Activated CD4-positive, alpha-beta T cell treated with anti-CD3 and anti-CD28 coated beads for 4 hours (primary cell): ENCODE measurements around the gene PRICKLE4.
A peak's percentile ranks its signal among the peaks of the same experiment; 100 is the strongest.

Experiments
- DNase-seq, 2 donors: peaks; one replicate each; pipeline ENCODE4 v3.0.0-alpha.2; 2020

The PRICKLE4 gene

DNA sequence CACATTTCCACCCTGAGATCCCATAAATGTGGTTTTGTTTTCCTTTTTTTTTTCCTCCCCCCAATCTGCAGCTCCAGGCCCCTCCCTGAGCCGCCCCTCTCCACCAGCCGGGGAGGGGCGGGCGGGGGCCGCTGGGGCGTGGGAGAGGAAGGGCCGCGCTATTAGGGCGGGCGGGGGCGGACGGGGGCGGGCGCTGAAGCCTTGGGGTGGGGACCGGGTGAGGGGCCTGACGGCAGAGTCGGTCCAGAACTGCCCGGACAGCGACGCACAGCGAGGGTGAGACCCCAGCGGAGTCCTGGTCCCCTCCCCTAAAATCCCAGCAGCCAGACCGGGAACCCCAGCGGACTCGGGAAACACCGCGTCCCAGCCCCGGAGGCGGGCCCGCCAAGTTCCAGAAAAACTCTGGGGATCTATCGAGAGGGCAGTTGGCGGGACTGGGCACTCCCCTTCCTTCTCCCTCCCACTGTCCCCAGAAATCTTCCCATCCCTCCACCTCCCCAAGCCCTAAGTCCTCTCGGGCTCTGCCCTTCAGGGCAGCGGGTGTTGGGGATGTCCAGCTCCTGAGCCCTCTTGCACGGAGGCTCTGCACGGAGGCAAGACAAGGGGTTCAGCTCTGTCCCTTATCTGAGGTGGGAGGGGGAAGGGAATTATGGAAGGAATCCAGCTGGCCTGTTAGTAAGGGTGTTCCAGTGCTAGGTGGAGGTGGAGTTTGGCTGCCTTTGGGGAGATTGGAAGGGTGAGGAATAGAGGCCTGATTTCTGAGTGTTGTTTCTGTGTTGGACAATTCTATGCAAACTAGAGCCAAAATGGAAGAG, at the start of gene PRICKLE4:
Gene PRICKLE4, plus strand, starts transcription at position 232 of the 815 bp plus-strand sequence. CDS start 2,692 bp downstream, outside the sequence.
- DNase-seq = peak in 1 of 2 donors; percentile 8

DNA sequence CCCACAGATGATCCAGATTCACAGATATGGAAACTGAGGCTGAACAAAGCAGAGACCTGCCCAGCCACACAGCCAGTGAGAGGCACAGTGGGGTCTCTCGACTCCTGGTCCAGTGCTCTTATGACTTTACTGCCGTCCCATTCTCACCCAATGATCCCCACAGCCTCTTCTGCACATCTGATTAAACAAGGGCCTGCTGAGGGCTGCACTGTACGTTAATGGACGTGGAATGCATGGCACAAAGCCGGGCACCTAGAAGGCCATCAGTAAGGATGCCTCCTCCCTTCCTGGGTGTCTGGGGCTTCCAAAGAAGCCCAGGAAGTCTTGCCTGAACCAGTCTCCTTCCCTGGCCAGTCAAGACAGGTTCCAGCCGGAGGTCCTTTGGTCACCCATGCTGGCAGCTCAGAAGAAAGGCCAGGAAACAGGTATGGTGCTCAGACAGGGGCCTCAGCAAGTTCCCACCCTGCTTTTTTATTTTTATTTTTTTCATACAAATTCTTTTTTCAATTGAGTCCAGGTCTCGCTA, 49.0 kb upstream of the PRICKLE4 start:
- no peak for DNase-seq

DNA sequence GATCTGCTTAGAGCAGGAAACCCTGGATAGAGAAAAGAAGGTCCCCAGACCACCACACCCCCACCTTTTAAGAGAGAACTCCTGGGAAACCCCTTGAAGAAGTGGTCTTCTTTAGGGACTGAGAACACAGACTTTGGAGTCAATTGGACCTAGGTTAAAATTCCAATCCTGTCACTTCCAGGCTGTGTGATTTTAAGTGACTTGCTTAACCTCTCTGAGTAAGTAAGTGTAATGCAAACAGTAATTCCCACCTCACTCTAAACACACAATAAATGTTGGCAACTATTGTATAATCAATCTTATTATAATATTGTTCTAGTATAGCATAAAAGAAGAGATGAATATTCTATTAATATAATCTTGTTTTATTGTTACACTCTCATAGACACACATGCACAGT, 48.4 kb upstream of the PRICKLE4 start:
- DNase-seq = no peak

DNA sequence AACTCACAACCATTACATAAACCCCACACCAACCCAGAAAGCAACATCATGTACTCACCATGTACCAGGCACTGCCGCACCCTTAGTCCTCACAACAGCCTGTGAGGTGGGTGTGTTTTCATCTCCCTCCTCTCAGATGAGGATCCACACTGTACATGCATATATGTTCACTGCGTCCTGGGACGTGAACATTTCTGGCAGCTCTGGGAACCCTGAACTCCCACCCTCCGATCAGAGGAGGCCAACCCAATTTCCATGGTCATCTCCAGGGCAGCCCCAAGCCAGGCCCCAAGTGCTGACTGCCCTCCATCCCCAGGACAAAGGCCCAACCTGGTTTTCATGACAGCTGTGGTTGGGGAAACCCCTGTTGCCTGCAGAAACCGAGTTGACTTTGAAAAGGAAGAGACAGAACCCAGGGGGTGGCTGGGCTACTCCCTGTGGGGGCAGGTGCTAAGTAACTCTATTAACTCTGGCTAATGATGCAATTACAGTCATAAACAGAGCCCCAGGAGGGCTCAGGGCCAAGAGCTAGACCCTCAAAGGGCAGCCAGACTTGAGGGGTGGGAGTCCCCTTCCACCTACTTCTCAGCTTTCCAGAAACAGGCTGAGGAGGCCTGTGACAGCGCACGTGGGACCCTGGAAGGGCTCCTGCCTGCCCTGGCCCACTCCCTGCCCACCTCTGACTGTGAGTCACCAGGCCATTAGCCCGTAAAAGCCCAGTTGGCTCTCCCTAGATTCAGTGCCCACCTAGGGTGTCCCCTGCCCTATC, 47.8 kb upstream of the PRICKLE4 start:
- DNase-seq = peak; percentile 52 to 61

GRCh38 chr6:41733360-41733706, 47.2 kb upstream of the PRICKLE4 start:
- DNase-seq = no peak

DNA sequence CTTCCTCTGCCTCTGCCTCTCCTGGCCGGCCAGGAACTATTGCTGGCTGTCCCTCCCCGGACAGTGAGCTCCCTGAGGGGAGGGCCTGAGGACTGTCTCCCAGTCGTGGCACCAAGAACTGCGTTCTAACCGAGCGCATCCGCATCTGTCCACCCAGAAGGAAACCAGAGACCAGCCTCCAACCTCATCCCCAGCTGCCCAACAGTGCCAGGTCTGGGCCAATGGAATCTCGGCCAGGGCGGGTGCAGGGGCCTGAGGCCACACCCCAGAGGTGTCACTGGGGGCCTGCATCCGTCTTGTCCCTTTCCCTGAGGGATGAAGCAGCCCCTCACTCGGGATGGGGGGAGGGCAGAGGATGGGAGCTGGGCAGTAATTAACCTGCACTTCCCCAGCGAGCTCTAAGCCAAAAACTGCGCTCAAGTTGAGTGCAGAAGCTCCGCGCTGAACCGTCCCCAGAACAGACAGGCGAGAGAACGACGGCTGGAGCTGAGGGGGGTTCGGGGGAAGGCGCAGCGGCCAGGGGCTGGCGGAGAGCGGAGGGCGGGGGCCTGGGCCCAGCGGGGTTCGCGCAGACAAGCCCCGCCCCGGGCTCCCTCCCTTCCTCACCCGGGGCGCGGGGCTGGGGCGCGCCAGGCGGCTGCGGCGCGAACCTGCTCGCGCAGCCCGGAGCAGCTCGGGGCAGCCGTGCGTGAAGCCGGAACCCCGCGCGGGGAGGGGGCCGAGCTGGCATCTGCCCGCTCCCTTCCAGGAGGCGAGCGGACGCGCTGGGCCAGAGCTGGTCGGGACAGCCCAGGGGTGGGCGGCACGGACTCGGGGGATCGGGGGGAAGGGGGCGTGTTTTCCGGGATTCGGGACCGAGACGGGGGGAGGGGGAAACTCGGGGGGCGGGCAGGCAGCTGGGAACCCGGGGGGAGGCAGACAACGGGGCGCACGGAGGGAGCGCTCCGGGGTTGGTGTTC, 46.6 kb upstream of the PRICKLE4 start:
- DNase-seq = peak; percentile 59 to 63

- peak; percentile 64 to 69 for DNase-seq
These were observed 45.7 kb upstream of the PRICKLE4 start for GRCh38 chr6:41734666-41735426.

DNA sequence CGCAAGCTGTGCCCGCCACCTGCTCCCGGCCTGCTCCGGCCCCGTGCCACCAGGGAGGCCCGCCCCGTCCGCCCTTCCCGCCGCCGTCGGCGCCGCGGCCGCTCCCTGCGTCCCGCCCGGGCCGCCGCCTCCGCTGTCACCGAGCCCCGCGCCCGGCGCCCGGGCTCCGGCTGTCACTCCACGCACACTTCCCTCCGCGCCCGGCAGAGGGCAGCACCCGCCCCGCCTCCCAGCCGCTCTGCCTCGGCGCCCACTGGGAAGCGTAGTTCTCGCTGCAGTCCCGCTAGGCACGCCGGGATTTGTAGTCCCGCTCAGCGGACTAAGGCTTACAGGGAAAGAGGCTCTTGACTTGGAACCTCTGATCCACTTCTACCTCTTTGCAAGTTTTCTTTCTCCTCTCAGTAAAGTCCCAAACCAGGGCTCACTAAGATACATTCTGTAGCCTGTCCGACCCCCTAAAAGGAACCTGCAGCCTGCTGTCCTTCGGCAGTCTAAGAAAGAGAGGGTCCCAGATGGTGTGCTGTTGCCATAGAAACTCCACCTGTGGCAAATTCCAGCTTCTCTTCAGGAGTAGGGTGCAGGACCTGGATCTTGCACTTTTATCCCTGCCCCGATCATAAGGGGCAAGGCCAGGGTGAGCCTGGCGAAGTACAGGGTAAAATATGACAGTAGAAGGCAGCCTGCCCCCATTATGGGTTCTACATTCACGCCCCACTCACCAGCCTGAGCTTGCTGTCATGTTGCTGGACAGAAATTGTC, 45.0 kb upstream of the PRICKLE4 start, which contains the start of gene TFEB:
Gene TFEB, minus strand, starts transcription at position 182 of the 759 bp plus-strand sequence. CDS start 44,395 bp downstream, outside the sequence.
- peak; percentile 91 to 94 for DNase-seq

DNA sequence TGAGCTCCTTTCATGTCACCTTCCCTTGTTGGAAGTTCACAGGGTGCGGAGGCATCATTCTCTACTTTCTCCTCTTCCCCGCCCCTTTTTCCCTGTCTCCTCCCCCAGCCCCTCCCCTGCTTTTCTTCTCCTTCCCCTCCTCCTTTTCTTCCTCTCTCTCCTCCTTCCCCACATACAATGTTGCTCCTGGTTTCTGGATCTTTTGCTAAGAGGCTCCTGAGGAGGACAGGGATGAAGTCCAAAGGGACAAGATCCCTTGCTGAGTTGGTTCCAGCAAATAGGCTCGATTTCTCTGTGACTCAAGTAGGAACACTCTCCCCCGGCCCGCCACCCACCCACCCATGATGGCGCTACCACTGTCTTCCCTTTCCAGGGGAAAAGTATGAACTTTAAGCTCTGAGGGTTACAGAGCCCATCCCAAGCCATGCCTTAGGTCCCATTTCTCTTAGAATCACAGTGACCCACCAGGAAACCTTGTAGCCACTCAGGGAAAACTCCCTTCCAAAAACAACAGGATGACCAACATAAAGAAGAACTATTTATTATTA, 44.3 kb upstream of the PRICKLE4 start:
- DNase-seq = no peak

DNA sequence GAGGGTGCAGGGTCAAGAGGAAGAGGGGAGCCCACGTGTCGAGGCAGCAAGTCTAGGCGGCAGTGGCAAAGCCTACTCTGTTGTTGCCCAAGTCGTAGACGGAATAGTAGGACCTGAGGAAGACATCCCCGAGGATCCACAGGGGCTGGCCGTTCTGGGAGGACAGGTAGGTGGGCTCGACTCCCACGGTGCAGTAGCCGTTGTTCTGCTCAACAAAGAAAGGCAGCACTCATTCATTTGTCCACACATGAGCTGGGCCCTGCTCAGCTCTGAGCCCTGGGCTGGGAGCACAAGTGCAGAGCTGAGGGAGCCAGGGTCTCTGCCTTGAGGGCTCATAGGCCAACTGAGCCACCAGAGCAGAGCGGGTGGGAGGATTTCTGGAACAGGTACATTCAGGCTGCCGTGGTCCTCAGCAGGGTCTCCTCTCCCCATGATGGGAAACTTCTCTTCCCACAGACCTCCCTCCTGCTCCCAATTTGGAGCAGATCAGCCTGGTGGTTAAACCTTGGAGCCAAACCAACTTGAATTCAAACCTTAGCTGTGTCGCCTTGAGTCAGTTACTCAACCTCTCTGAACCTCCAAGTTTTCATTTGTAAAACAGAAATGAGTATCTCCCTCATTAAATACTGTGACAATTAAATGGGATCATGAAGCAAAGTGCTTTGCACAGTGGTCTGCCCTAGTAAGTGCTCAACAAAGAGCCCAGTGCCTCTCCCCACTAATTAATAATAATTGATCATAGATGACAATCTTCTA, 43.6 kb upstream of the PRICKLE4 start:
- no peak for DNase-seq

- no peak for DNase-seq
These were observed 42.9 kb upstream of the PRICKLE4 start for GRCh38 chr6:41737591-41738130.

DNA sequence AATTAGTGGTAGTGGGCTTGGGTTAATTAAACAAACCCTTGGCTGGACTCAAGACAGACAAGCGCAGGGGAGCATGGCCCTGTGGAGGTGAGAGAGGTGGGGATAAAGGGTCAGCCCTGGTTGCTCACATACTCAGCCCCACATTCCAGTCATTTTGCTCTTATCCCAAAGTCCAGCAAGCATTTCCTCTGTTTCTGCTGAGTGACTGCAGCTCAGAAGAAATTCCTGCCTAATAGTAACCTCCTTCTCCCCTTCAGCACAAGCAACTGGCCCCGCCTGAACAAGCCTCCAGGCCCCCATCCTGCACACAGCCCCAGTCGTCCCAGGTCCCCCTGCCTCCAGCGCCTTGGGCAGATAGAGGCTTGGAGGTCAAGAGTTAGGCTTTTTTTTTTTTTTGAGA, 41.5 kb upstream of the PRICKLE4 start:
- no peak for DNase-seq

DNA sequence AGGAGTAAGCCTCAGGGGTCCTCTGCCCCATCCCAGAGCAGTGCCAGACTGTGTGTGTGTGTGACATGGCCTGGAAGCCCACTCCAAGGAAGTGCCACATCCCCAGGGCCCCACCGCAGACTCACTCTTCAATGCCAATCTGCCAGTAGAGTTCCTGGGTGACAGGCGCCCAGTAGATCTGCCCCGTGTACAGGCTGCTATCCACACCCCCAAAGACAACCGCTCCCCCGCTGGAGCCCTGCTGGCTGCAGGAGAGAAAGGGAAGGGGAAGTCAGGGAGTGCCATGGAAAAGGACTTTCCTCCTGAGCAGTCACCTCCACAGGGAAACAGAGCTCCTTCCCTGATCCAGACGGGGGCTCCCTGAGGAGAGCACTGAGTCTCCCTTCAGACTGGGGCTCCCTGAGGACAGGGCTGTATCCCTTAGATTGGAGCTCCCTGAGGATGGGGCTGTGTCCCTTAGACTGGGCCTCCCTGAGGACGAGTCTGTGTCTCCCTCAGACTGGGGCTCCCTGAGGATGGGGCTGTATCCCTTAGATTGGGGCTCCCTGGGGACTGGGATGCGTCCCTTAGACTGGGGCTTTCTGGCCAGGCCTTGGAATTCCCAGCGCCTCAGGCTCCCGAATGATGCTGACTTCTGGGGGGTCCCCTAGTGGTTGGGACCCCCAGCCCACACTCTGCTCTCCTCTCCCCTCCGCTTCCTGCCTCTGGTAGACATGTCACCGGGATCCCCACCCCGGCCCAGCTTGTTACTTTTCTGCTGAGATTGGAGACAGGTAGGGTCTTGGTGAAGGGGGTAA, 40.0 kb upstream of the PRICKLE4 start:
- DNase-seq = no peak

DNA sequence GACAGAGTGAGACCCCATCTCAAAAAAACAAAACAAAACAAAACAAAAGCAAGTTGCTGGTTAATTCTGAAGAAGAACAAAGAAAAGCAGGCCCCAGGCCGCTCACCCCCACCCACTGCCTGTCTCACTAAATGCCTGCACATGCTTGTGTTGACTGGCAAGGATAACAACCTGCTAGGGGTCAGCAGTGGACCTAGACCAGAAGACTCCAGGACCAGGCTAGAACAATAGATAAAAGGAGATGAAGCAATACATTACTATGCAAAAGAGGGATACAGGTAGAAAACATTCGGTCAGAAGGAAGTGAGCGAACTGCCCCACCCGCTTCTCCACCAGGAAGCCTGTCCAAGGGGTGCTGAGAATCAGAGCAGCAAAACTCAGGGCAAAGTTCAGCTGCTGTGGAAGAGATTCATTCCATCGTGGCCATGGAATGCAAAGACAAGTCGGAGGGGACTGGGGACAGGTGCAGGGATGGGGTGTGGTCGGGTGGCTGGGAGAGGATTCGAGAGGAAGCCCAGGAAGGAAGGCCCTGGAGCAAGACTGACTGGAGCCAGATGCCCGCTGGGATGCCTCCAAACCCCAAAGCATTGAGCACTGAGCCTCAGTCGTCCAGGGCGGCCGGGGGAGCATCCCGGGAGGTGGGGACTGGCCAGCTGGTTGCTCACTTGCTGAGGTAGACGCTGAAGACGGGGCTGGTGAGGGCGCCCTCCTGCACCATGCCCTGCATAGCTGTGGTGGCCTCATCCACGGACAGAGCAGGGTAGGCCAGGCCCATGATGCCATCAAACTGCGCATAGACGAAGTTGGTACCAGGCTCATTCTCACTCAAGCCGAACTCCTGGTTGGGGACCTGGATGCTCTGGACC, 38.7 kb upstream of the PRICKLE4 start:
- DNase-seq = no peak

- no peak for DNase-seq
These were observed 37.0 kb upstream of the PRICKLE4 start for GRCh38 chr6:41743406-41744235.

- no peak for DNase-seq
These were observed 36.3 kb upstream of the PRICKLE4 start for GRCh38 chr6:41744236-41744787.
